ENCODE measurements around the gene TMEM156.

Gene TMEM156

DNA sequence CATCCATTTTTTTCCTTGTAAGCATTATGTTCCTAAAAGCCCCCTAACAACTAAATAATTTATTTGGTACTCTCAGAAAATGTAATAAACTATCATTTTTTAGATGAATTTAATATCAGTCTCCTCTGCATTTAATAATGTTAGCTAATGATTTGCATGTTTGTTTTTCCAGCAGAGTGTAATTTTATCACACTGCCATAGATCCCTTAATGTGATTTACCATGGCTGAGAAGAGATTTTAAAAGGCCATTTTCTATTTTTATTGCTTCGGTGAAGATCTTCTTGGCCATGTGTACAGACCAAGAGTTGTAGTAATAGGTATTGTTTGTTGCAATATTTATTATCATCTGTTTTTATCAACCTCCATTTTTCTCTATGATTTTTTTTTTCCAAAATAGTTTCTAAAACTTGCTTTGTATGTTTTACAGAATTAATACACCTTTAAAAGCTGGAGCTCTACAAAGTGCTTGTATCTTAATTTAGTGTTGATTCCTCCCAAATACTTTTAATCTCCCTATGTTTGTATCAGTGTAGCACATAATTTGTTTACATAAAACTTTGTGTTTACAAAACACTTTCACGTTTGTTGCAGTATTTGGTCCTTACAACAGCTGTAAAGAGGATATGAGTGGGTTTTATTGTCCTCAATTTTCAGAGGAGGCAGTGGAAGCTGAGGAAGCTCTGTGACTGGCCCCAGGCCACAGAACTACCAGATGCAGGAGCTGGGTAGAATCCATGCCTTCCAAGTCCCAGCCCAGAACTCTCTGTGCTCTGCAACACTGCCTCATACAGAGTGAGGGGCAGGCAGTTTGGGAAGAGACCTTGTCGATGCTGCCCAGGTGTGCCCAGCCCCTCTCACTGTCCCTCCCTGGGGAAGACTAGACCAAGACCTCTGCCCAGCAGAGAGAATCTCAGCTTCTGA lies 106.5 kb downstream of the TMEM156 start:
- Histone ChIP-seq H3K36me3 (ENCODE audit: insufficient read depth, low read length) (no peaks in the 10 kb centered on the region), H3K4me1 (ENCODE audit: insufficient read depth, low read length) (0 out of 2 replicates have a peak, but pooled peaks cover 5% of the 10 kb centered on the region), H3K9ac (ENCODE audit: low read depth, low read length) (no peak overlapping the region), H3K9me3 (ENCODE audit: control insufficient read depth, insufficient read depth, low read length) (no peaks in the 10 kb centered on the region)

GRCh38 chr4:38924353-38924752 lies 107.9 kb downstream of the TMEM156 start:
- 0 out of 2 replicates have a peak, but pooled peaks cover 5% of the 10 kb centered on the region for H3K4me1 ChIP-seq (ENCODE audit: insufficient read depth, low read length)
- no peaks in the 10 kb centered on the region for H3K9me3 ChIP-seq (ENCODE audit: control insufficient read depth, insufficient read depth, low read length)
- H3K36me3 ChIP-seq (ENCODE audit: insufficient read depth, low read length): no peaks in the 10 kb centered on the region; the same call in 1 of the 2 replicates
- no peak overlapping the region for H3K9ac ChIP-seq (ENCODE audit: low read depth, low read length)

- Histone ChIP-seq H3K9me3 (ENCODE audit: control insufficient read depth, insufficient read depth, low read length) (no peaks in the 10 kb centered on the region), H3K4me1 (ENCODE audit: insufficient read depth, low read length) (0 out of 2 replicates have a peak, but pooled peaks cover 5% of the 10 kb centered on the region), H3K36me3 (ENCODE audit: insufficient read depth, low read length) (no peaks in the 10 kb centered on the region; the same call in 1 of the 2 replicates), H3K9ac (ENCODE audit: low read depth, low read length) (no peak overlapping the region)
Measured at GRCh38 chr4:38923746-38924145, 108.5 kb downstream of the TMEM156 start.

GRCh38 chr4:38921151-38921550 lies 111.1 kb downstream of the TMEM156 start:
- Histone ChIP-seq H3K4me1 (ENCODE audit: insufficient read depth, low read length) (0 out of 2 replicates have a peak, but pooled peaks cover 5% of the 10 kb centered on the region), H3K9me3 (ENCODE audit: control insufficient read depth, insufficient read depth, low read length) (no peaks in the 10 kb centered on the region), H3K9ac (ENCODE audit: low read depth, low read length) (no peak overlapping the region), H3K36me3 (ENCODE audit: insufficient read depth, low read length) (no peaks in the 10 kb centered on the region; the same call in 1 of the 2 replicates)

- Histone ChIP-seq H3K9ac (ENCODE audit: low read depth, low read length) (no peak overlapping the region), H3K9me3 (ENCODE audit: control insufficient read depth, insufficient read depth, low read length) (no peaks in the 10 kb centered on the region), H3K36me3 (ENCODE audit: insufficient read depth, low read length) (no peaks in the 10 kb centered on the region; the same call in 1 of the 2 replicates), H3K4me1 (ENCODE audit: insufficient read depth, low read length) (0 out of 2 replicates have a peak, but pooled peaks cover 5% of the 10 kb centered on the region)
Measured at GRCh38 chr4:38920677-38921076, 111.5 kb downstream of the TMEM156 start.

DNA sequence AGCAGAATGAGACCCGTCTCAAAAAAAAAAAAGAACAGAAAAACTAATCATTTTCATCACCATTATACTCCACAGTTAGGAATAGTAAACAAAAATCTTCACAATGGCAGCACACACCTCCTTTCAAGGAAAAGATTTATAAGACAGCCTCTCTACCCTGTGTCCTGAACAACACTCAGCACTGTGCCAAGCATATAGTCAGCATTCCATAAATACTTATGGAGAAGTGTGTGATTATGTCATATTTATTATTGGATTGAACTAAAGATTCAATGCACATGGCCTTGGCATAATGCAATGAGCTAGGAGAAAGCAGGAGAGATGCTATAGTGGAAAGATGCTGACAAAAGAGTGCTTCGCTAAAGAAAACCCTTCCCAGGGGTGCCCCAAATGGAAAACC lies 112.0 kb downstream of the TMEM156 start:
- no peaks in the 10 kb centered on the region; the same call in 1 of the 2 replicates for H3K36me3 ChIP-seq (ENCODE audit: insufficient read depth, low read length)
- no peaks in the 10 kb centered on the region for H3K9me3 ChIP-seq (ENCODE audit: control insufficient read depth, insufficient read depth, low read length)
- H3K9ac ChIP-seq (ENCODE audit: low read depth, low read length): no peak overlapping the region
- H3K4me1 ChIP-seq (ENCODE audit: insufficient read depth, low read length): 0 out of 2 replicates have a peak, but pooled peaks cover 5% of the 10 kb centered on the region

DNA sequence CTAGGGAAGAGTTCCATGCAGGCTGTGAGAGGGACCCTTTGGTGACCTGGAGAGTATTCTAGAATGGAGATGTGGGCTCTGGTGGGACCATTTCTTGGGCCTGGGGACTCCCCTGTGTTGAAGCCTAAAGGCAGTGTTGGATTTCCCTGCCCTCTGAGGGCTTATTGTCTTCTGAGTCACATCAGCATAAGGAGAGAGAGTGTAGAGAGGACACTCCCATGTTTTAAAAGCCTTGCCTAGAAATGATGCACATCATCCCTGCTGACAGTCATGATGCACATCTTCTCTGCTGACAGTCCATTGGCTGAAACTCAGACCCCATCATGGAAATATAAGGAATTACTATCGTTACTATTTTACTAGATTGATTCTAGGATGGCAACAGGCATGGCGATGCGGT lies 112.7 kb downstream of the TMEM156 start:
- H3K9me3 ChIP-seq (ENCODE audit: control insufficient read depth, insufficient read depth, low read length): no peaks in the 10 kb centered on the region
- 0 out of 2 replicates have a peak, but pooled peaks cover 3% of the 10 kb centered on the region for H3K4me1 ChIP-seq (ENCODE audit: insufficient read depth, low read length)
- no peaks in the 10 kb centered on the region; the same call in 1 of the 2 replicates for H3K36me3 ChIP-seq (ENCODE audit: insufficient read depth, low read length)
- H3K9ac ChIP-seq (ENCODE audit: low read depth, low read length): no peak overlapping the region

GRCh38 chr4:38917481-38918025 lies 114.7 kb downstream of the TMEM156 start:
- Histone ChIP-seq H3K4me1 (ENCODE audit: insufficient read depth, low read length) (no peaks in the 10 kb centered on the region), H3K9me3 (ENCODE audit: control insufficient read depth, insufficient read depth, low read length) (no peaks in the 10 kb centered on the region), H3K36me3 (ENCODE audit: insufficient read depth, low read length) (no peaks in the 10 kb centered on the region; the same call in 1 of the 2 replicates), H3K9ac (ENCODE audit: low read depth, low read length) (no peak overlapping the region)

Data from ES-I3 (cell line).